COR-L47 (cell line): ENCODE results near the gene SERTAD3.
"Not testable (repeated sequence)": the region's sequence is repeated elsewhere in the genome, so short reads cannot be mapped to it uniquely, and the experiment has no call there.

Experiments
- DNase-seq: peaks from one replicate; lab custom pipeline; 2025; lab: John Stamatoyannopoulos, UW

SERTAD3 gene

GRCh38 chr19:40457953-40458596 lies 13.9 kb upstream of the SERTAD3 start:
- no peak for DNase-seq

- DNase-seq = no peak
Observed at GRCh38 chr19:40457048-40457447, 12.9 kb upstream of the SERTAD3 start.

- DNase-seq = not testable (repeated sequence)
Observed at GRCh38 chr19:40453943-40454342, 9.8 kb upstream of the SERTAD3 start.

- no peak for DNase-seq
Observed at GRCh38 chr19:40453151-40453735, 9.1 kb upstream of the SERTAD3 start.

GRCh38 chr19:40452016-40452415 lies 7.9 kb upstream of the SERTAD3 start:
- no peak for DNase-seq

GRCh38 chr19:40450664-40451063 lies 6.5 kb upstream of the SERTAD3 start:
- no peak for DNase-seq

- no peak for DNase-seq
Observed at GRCh38 chr19:40449506-40449905, 5.4 kb upstream of the SERTAD3 start.

- DNase-seq = no peak
Observed at GRCh38 chr19:40446263-40446784, 2.2 kb upstream of the SERTAD3 start.

- no peak for DNase-seq
Observed at GRCh38 chr19:40445780-40446262, 1.7 kb upstream of the SERTAD3 start.

GRCh38 chr19:40444825-40445312 lies 734 bp upstream of the SERTAD3 start:
- DNase-seq = no peak

GRCh38 chr19:40443131-40443999 lies 770 bp downstream of the SERTAD3 start:
- peak; percentile 100 for DNase-seq

- DNase-seq = no peak
Observed at GRCh38 chr19:40442328-40443130, 1.6 kb downstream of the SERTAD3 start.

- no peak for DNase-seq
Observed at GRCh38 chr19:40441719-40442253, 2.3 kb downstream of the SERTAD3 start.

- no peak for DNase-seq
Observed at GRCh38 chr19:40438284-40438683, 5.9 kb downstream of the SERTAD3 start.

- DNase-seq = peak; percentile 75
Observed at GRCh38 chr19:40433391-40434216, 10.5 kb downstream of the SERTAD3 start.

GRCh38 chr19:40432760-40433159 lies 11.4 kb downstream of the SERTAD3 start:
- not testable (repeated sequence) for DNase-seq

- DNase-seq = no peak
Observed at GRCh38 chr19:40431698-40432097, 12.4 kb downstream of the SERTAD3 start.

GRCh38 chr19:40430242-40430641 lies 13.9 kb downstream of the SERTAD3 start:
- not testable (repeated sequence) for DNase-seq

- not testable (repeated sequence) for DNase-seq
Observed at GRCh38 chr19:40428197-40428596, 15.9 kb downstream of the SERTAD3 start.
